HK-2 (cell line): ENCODE measurements around the gene TGM1.

Experiments
- DNase-seq: peaks from one replicate; pipeline ENCODE4 v3.0.0-alpha.2; 2018; ENCODE audit not compliant: unreplicated experiment

TGM1 gene

DNA sequence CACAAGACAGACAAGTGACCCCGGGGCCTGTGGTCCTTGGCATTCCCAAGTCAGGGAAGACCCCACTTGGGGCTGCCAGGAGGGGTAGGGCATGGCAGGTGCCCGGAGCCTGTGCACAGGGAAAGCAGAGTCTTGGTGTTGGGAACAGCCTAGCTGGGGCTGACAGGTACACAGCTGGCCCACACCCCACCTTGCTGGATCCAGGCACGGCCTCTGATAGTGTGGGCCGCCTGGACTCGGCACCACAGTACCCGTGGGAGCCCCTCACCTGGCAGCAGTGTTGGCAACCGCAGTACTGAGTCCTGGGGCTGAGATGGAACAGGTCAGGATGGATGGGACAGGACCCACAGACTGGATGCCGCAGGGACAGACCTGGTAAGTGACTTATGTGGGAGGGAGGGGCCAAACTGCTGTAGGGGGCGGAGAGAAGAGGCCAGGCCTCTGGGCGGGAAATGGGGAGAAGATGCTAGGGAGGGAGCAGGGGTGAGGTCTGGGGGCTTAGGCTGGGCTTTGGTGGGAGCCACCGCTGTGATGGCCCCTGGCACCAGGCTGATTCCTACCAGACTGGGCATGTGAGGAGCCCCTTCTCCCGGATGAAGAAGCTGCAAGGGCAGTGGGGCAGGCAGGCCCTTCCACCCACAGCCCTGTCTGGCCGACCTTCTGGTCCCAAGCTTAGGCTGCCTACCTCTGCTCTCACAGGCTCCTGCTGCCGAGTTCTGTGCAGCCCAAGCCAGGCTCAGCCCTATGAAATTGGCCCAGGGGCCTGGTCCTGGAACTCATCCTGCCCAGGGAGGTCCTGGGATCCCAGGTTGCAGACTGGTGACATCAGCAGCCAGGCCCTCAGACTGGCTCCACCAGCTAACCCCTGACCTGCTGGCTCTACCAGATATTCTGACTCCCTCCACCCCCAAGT lies at the start of gene TGM1:
Gene TGM1, minus strand, starts transcription at position 357 of the 913 bp plus-strand sequence. CDS start 825 bp downstream, outside the sequence.
- DNase-seq, result no peak

DNA sequence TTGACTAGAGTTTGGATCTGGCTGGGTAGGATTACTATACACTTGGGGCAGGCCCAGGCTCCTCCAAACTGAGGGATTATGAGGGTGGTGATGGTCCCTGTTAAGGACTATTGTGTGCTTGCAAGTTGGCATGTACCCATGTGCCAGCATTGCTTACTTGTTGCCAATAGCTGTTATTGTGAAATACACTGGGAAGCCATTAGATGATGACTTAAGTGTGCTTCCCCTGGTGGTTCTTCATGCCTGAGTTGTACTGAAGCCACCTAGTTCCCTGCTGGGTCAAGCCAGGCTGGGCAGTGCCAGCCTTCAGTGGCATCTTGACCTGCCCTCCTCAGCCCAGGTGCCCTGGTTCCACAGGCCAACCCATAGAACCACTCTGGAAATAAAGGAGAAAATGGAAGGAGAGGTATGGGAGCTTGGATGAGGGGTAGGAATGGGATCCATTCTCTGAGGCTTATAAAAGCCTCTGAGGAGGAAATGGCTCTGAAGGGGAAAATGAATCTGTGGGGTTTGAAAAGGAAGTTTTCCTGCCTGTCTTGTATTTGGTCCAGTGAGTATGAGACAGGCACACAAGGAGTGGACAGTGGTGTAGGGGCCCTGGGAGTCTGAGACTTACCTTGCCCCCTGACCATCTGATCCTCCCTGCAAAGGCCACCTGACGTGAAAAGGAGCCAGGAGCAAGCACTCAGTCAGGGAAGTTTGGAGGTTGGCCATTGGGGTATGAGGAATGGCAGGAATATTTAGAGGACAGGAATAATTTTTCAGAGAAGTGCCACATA lies 49.0 kb upstream of the TGM1 start:
- no peak for DNase-seq

DNA sequence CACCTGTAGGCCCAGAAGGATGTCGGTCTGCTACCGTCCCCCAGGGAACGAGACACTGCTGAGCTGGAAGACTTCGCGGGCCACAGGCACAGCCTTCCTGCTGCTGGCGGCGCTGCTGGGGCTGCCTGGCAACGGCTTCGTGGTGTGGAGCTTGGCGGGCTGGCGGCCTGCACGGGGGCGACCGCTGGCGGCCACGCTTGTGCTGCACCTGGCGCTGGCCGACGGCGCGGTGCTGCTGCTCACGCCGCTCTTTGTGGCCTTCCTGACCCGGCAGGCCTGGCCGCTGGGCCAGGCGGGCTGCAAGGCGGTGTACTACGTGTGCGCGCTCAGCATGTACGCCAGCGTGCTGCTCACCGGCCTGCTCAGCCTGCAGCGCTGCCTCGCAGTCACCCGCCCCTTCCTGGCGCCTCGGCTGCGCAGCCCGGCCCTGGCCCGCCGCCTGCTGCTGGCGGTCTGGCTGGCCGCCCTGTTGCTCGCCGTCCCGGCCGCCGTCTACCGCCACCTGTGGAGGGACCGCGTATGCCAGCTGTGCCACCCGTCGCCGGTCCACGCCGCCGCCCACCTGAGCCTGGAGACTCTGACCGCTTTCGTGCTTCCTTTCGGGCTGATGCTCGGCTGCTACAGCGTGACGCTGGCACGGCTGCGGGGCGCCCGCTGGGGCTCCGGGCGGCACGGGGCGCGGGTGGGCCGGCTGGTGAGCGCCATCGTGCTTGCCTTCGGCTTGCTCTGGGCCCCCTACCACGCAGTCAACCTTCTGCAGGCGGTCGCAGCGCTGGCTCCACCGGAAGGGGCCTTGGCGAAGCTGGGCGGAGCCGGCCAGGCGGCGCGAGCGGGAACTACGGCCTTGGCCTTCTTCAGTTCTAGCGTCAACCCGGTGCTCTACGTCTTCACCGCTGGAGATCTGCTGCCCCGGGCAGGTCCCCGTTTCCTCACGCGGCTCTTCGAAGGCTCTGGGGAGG lies 47.9 kb upstream of the TGM1 start, which contains the start of gene LTB4R:
Gene LTB4R, plus strand, starts transcription at position 857 of the 959 bp plus-strand sequence. CDS start 4,150 bp downstream, outside the sequence.
- no peak for DNase-seq

DNA sequence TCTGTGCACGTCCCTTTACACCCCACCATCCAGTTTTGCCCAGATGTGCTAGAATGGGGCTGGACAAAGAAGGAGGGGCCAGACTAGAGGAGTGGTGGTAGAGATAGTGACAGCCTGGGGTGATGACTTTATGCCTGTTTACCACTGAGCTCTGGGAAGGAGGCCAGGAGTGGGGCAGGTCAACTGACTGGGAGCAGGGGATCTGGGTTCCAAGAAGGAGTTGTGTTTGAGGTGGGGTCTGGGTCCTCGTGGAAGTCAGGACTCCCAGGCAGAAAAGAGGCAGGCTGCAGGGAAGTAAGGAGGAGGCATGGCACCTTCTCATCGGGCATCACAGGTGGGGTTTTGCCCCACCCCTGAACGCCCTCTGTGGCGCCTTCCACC lies 47.3 kb upstream of the TGM1 start:
- DNase-seq, result no peak

DNA sequence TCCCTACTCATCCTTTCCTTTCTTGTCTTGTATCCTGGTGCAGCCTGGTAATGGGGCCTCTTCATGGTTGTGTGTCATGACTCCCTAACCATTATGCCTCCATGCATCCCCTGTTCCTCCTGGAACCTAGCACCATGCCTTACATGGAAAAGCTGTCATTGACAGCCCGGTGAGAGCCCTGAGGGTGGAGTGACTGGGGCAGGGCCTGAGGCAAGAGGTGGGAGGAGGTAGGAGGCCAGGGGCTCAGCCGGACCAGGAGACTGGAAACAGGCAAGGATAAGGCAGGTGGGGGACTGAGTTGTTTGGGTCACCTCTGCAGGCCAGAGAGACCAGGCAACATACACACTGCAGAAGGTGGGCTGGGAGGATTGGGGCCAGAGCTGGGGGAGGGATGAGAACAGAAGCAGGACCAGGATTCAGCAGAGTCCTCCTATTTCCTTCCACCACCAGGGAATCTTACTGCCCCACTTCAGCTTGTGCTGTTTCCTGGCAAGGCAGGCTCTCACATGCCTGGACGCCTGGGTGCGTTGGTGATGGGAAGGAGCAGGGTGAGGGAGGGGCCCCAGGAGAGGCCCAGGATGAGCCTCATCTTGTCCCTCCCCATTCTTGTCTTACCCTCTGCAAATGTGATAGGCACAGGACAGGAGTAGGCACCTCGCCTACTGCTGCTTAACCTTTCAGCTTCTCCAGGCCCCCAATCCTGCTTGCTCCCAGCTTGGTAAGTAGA lies 46.7 kb upstream of the TGM1 start, which contains the start of gene LTB4R2:
Gene LTB4R2, plus strand, starts transcription at position 603 of the 727 bp plus-strand sequence. CDS start 525 bp downstream, outside the sequence.
- no peak for DNase-seq

DNA sequence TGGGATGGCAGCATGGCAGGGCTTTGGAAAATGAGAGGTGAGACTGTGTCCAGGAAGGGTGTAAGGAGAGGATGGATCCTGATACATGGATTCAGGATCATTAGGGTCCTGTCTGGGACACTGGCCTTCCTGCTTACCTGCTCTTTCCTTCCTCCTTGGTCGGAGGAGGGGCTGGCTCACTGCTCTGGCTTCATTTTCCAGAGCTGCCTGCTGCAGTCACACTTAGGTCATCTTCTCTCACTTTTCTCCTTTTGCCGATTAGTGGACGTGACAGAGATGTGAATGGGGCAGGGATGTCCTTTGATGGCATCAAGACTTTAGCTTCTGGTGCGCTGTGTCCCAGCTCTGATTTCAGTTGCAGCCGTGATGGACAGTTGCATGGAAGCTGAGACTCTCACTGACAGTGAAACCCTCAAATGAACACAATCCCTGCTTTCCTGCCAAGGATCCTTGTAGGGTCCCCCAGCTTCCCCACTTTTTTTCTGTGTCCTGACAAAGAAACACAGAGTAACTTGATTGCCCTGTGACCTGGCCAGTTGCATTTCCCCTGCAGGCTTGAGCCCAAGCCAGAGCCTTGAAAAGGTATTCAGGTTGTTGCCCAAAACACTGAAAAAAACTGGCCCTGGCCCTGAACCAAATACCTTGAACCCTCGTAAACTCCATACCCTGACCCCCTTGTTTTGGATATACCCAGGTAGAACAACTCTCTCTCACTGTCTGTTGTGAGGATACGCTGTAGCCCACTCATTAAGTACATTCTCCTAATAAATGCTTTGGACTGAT lies 45.6 kb upstream of the TGM1 start:
- DNase-seq, result no peak

DNA sequence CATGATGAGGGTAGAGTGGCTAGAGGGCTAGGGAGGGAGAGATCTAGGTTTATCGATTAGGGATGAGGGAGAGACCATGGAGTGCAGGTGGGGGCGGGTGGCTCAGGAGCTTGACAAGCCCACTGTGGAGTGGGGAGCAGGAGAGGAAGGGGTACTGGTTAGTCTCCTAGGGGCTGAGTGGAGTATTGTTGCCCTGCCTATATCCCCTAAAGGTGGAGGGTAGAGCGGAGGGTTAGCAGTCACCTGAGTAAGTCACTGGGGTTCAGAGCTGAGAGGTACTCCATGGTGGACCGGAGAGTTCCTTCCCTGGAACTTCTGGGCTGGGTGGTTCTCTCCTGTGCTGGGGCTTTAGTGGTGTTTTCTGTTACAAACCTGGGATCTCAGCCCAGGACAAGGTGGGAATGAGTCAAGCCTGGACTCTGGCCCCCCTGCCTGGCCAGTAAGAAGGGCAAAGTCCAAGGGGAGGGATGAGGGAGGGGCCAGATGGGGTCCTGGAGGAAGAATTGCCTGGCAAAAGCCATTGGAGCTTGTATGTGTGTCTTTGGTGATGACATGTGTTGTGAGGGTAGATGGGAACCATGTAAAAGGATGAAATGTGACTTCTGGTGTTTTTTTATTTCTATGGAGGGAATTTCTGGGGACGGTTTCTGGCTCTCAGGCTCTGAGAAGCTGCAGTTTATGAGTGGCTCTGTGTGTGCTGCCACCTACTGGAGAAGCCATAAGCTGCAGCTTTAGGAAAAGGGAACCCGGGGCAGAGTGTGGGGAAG lies 44.8 kb upstream of the TGM1 start, which contains the start of gene CIDEB:
Gene CIDEB, minus strand, starts transcription at position 403 of the 767 bp plus-strand sequence. Its CDS starts 119 bp downstream, at position 284.
- DNase-seq, result peak; percentile 62

DNA sequence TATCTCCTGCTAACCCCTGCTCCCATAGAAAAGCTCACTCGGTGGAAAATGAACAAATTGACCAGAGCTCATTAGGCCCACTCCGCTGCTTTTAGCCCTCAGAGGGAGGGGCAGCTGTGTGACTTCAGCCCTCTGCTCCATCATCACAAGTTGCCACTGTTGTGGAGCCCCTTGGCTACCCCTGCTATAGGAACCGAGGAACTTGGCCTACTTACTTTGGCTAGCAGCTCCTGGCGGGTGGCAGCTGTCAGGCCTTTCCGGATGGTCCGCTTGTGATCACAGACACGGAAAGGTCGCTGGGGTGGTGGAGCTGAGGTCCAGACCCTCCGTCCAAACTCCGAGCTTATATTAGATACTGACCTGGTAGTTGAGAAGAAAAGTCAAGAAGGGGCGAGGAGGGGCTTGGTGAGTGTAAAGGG lies 44.2 kb upstream of the TGM1 start:
- DNase-seq, result no peak

DNA sequence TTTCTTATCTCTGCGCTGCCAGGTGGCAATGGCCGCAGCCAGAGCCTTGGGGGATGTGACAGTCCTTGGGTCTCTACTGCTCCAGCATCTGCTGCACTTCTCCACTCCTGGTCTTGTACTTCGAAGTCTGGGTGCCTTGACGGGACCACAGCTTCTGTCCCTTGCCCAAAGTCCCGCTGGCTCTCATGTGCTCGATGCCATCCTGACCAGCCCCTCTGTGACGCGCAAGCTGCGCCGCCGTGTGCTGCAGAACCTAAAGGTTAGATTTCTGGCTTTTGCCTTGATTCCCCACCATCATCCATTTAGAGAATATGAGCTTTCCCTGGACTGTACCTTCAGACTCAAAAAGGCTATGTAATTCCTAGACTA lies 41.0 kb upstream of the TGM1 start:
- no peak for DNase-seq

DNA sequence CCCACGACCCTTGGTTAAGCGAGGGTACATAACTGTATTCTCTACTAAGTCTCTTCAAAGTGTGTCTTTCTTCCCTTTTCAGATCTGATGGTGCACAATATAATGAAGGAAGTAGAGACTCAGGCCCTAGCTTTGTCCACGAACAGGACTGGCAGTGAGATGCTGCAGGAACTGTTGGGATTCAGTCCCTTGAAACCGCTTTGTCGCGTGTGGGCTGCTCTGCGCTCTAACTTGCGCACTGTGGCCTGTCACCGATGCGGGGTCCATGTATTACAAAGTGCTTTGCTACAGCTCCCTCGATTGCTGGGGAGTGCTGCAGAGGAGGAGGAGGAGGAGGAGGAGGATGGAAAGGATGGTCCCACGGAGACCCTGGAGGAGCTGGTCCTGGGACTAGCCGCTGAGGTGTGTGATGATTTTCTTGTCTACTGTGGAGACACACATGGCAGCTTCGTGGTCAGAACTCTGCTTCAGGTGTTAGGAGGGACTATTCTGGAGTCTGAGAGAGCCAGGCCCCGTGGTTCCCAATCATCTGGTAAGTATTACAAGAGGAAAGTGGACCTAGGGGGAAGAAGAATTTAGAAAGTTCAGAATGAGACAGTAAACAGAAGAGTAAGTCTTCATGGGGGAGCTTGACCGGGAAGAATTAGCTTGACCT lies 37.5 kb upstream of the TGM1 start:
- no peak for DNase-seq

DNA sequence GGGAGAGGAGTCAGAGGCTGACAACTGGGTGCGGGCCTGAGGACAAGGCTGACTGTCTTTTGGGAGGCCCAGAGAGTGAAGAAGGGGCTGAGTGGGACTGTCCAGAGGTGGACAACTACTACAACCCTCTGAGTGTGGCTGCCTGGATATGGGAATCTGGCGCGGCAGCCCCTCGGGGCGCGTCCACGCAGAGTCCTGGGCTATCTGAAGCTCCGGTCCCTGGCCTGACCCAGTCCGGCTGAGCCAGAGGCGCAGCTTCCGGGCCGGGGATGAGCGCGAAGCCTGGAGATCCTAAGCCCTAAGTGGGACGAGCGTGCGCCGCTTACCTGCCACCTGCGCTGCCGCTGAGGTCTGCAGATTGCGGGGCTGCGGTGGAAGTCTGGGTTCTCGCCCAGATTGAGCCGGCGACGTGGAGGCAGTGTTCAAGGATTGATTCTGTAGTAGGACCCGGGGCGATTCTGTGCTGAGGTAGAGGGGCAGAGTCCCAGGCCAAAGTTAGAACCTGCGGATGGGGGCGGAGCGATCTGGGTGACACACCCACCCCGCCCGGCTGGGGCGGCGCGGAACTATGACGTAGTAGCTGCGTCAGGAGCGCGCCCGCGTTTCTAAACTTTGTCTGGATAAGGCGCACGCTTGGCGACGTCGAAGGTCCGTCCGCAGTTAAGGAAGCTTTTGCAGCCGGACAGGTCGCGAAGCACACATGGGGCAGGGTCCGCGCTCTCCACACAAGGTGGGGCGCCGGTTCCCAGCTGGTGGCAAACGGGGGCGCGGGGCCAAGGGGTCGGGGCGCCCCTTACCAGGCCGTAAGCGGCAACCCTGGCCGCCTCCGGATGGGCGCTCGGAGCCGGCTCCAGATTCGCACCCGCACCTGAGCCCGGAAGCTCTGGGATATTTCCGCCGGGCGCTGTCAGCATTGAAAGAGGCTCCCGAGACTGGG lies 36.5 kb upstream of the TGM1 start, which contains the start of the genes DHRS1 and NOP9:
Gene DHRS1, minus strand, starts transcription at position 526 of the 937 bp plus-strand sequence. CDS start 674 bp downstream, outside the sequence.
Gene NOP9, plus strand, starts transcription at position 596 of the 937 bp plus-strand sequence. Its CDS starts 105 bp downstream, at position 701.
- DNase-seq, result peak; percentile 88

DNA sequence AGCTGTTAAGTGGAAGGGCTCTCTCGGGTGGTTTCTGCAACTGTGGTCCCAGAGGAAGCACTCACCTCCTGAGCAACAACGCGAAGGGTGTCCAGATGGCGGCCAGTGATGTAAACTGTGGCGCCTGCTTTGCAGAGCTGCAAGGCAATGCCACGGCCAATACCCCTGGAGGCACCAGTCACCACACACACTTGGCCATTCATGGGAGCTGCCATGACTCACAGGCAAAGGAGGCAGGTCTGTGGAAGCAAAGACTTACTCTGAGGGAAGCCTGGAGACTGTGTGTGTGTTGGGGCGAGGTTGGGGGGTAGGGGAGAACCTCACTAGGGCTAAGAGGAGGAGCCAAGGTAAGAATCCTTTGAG lies 35.9 kb upstream of the TGM1 start:
- peak; percentile 69 for DNase-seq

DNA sequence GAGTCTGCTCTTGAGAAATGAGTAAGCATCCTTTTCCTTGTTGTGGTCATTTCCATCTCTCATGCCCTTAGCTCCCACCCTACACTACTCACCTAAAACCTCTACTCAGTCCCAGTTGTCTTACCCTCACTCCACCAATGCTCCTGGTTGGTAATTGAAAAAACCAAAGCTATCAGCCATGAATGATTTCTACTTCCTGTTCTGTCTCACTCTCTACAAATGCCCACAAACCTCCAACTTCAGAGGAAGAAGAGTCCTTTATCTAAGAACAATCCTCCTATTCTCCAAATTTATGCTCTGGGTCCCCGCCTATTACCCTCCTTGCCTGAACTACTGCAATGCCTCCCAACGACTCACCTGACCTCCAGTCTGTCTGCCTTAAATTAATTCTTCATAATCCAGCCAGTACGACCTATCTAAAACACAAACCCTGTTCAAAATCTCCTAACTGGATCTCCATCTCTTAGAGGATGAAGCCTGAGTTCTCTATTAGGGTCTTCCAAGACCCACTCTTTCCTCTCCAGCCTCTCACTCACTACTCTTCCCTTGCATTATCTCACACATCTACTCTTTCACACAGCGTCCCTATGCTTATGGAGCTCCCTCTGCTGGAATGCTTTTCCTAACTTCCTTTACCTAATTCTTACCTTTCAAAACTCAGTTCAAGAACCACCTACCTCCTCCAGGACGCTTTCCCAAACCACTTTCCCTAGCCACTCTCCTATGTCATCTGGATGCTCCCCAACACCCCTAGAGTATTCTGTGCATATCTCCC lies 34.4 kb upstream of the TGM1 start:
- DNase-seq, result no peak

DNA sequence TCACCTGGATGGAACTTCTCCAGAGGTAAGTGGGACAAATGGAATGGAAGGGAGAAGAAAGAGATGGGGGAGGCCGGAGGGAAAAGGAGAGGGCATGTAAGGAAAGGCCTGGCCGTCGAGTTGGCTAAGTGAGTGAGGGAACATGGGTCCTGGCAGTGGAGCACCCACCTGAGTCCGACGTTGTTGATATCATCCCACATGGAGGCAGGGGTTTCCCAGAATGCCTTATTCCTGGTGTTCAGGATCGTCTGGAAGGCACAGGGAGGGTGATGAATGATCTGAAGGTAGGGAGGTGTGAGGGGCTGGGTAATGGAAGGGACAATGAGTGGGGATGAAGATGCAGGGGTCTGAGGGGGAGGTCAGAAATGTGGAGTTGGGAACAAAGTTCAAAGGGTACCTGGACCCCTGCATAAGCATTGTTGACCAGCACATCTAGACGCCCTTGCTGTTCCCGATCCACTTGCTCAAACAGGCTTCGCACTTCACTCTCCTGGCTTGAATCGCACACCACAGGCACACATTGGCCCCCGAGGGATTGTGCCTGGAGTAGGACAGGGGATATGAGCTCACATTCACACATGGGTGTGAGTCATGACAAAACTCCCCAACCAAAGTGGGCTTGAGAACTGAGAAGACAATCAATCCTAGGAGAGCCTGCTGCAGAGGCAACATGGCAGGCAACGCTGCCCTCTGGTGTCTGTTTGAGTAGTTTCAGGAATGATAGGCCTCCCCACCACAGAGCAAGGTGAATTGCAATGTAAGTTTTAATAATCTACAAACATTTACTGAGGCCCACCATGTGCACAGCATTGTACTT lies 33.6 kb upstream of the TGM1 start:
- DNase-seq, result peak; percentile 78

DNA sequence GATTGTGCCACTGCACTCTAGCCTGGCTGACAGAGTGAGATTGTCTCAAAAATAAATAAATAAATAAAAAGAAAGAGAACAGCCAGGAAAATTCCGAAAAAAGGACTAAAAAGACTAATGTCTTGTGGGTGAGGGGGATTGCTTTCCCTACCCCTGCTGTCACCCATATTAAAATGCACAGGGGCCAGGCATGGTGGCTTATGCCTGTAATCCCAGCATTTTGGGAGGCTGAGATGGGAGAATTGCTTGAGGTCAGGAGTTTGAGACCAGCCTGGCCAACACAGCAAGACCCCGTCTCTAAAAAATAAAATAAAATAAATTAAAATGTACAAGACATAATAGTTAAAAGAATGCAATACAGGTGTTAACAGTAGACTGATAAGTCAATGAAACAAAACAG lies 30.5 kb upstream of the TGM1 start:
- no peak for DNase-seq
